Measurements from ENCODE around the gene PRPF18.

PRPF18 gene

DNA sequence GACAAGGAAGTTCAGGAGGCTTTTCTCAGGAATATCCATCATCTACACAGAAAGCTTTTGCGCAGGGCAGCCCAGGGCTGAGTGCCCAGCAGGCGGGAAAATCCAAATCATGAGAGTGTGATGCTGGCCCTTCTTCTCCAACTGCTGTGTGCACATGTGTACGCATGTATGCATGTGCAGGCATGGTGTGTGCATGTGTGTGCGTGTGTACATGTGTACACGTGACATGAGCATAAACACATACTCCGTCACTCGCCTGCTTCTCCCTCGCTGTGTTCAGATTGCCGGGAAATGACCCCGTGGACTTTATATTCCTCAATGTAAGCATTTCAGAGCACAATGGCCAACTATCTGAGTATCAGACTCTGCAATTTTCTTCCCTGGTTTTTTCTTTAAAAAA, 85.1 kb downstream of the PRPF18 start:
- DNase-seq = no peak

DNA sequence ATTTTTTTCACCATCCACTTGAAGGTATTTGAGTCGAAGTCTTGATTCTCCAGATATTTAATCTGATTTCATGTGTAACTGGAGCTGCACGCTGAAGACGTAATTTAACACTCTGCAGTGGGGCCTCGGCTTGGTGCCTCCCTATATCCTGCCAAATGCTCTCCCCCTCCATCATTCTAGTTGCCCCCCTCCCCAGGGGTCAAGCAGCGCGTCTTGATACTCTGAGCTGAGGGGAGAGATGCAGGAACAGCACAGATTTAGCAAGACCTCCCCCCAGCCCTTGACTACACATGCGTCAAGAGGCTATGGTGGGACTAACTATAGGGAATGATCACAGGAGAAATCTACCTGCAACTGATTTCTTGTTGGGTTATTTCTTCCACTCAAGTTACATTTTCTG, 85.8 kb downstream of the PRPF18 start:
- DNase-seq = no peak

DNA sequence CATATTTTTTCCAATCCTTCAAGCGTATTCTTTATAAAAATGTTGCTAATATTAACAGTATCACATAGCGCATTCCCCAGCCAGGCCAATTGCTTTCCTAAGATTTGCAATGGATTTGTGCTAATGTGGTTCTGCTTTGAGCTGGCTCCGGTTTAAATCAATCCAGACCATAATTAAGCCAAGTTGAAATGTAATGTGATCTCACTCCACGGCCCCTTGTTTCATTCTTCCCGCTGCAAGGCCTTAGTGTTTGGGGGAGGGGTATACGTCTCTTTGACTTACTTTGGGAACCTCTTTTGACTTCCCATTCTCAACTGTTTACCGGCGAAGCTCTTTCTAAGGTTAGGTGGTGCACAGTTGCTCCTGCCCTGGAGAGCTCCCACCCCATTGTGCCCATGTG, 86.4 kb downstream of the PRPF18 start:
- no peak for DNase-seq

DNA sequence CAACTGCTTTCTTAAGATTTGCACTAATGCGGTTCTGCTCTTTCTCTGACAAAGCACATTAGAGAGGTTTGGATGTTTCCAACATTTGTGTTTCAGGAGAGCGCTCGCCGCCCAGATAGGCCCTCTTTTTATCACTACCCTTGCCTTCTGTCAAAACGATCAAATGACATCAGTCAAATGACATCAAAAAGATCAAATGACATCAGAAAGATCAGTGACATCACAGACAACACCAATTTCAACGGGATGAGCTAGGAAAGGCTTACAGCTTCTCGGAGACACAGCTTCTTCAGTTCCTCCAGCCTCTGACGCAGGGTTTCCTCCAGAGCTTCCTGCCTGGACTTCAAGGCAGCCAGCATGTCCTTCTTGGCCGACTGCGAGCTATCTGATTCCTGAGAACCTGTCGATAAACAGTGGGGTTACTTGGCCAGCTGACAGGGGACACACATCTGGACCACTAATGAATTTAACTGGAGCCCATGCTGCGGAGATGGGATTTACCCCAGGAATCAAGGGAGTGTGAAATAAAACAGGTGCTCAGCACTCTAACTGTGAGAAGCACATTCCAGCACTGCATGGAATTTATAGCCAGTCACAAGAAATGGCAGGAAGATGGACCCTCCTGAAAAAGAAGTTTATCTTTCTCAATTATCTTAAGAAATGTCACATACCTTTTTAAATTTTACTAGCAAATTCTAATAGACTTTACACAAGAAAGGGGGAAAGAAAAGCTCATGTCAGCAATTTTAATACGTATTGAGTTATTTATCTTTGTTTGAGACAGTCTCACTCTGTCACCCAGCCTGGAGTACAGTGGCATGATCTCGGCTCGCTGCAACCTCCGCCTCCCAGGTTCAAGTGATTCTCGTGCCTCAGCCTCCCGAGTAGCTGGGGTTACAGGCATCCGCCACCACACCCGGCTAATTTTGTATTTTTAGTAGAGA, 88.2 kb downstream of the PRPF18 start:
- no peak for DNase-seq

DNA sequence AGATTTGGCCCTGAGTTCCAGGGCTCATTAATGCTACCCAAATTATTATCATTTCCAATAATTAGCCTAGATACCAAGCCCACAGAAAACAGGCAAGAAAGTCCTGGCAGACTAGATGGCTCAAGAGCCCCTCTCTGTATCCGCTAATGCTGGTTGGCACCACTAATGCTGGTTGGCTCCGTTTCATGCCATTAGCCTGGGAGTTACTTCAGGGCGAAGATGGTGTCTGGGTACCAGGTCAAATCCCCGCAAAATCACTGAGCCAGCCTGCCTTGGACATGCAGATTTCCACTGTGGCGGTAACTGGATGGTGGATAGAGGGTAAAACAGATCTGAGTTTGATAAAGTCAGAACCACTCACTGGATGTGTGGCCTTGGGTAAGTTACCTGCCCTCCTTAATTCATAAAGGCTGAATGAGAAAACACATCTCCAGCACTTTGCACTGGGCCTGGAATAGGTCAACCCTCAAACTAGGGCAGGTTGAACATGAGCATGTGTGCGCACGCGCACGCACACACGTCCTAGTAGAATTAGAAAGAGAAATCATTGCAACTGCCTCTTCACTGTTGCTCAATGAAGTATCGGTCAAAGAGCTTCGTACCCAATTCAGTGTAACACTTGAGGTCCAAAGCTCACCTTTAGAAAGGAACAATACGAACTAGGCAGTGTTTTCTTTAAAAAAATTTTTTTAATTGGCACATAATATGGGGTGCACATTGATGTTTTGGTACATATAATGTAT, 91.5 kb downstream of the PRPF18 start:
- no peak for DNase-seq

Data from GDM1 (cell line).